ENCODE measurements around the gene TMEM236. TPM values are rescaled to one million over a fixed set of nuclear protein-coding genes. Genes with fewer than 3 reads are reported as not detected.

Gene TMEM236
- total RNA-seq, 1 experiment from 2014 or later = 0.04 TPM

DNA sequence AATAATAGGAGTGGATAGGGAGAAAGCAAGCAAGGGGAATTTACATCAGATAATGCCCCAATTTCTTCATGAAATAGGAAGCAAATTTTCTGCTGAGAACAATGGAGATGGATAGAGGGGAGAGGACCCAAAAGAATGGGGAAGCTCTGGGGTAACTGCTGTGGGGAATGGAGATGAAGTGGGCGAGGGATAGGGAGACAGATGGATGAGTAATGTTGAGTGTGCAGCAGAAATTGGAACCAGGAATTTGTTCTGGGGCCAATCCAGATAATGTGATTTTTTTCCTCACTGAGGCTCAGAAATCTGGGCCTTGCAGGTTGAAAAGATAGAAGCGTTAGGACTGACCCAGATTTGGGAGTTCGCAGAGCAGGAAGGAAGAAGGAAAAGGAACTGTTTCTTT, 32.7 kb downstream of the TMEM236 start:
- ChIA-PET POLR2A (ENCODE audit: unreplicated experiment) (no interaction called here), CTCF (no interaction called here)
- intact Hi-C loops (cut with micrococcal nuclease) = loop anchor here (5.0 kb wide), 1 partner anchor 53 kb away; no protein-coding TSS in a partner anchor
- Histone ChIP-seq H4K20me1 (ENCODE audit: low read length) (no peaks in the 10 kb centered on the region), H3K27me3 (ENCODE audit: low read length) (no peaks in the 10 kb centered on the region), H3K4me1 (ENCODE audit: insufficient read depth, low read length) (peaks cover 42% of the 10 kb centered on the region), H3K4me3 (ENCODE audit: low read length) (no peak overlapping the region), H3K9ac (ENCODE audit: low read length) (no peak overlapping the region), H3K9me3 (ENCODE audit: low read length) (no peaks in the 10 kb centered on the region), H3K9me2 (replicated peaks; ENCODE audit: low read length) (no peaks in the 10 kb centered on the region), H3K4me2 (ENCODE audit: low read length) (peak overlapping the region; percentile 77), H3K27ac (ENCODE audit: low read length) (peak overlapping the region; percentile 78), H3K36me3 (ENCODE audit: low read depth, low read length) (no peaks in the 10 kb centered on the region), H2AFZ (ENCODE audit: low read length) (no peak overlapping the region), H3F3A (ENCODE audit: low read length, unreplicated experiment) (no peaks in the 10 kb centered on the region), H3K79me2 (ENCODE audit: low read length) (no peaks in the 10 kb centered on the region)
- ATAC-seq (no peak), DNase-seq (peak; percentile 46)
- no TSS peak for BruUV-seq (replicated peaks)
- TF ChIP-seq EZH2 (IDR thresholded peaks at IDR 0.05; ENCODE audit: low read length, unreplicated experiment) (no peak), EZH2phosphoT487 (IDR thresholded peaks at IDR 0.05; ENCODE audit: borderline replicate concordance, low read length) (no peak)
- TF ChIP-seq, protein P1, sequence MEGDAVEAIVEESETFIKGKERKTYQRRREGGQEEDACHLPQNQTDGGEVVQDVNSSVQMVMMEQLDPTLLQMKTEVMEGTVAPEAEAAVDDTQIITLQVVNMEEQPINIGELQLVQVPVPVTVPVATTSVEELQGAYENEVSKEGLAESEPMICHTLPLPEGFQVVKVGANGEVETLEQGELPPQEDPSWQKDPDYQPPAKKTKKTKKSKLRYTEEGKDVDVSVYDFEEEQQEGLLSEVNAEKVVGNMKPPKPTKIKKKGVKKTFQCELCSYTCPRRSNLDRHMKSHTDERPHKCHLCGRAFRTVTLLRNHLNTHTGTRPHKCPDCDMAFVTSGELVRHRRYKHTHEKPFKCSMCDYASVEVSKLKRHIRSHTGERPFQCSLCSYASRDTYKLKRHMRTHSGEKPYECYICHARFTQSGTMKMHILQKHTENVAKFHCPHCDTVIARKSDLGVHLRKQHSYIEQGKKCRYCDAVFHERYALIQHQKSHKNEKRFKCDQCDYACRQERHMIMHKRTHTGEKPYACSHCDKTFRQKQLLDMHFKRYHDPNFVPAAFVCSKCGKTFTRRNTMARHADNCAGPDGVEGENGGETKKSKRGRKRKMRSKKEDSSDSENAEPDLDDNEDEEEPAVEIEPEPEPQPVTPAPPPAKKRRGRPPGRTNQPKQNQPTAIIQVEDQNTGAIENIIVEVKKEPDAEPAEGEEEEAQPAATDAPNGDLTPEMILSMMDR (conservative IDR thresholded peaks at IDR 0.05; ENCODE audit: low read depth, low read length) = no peak

DNA sequence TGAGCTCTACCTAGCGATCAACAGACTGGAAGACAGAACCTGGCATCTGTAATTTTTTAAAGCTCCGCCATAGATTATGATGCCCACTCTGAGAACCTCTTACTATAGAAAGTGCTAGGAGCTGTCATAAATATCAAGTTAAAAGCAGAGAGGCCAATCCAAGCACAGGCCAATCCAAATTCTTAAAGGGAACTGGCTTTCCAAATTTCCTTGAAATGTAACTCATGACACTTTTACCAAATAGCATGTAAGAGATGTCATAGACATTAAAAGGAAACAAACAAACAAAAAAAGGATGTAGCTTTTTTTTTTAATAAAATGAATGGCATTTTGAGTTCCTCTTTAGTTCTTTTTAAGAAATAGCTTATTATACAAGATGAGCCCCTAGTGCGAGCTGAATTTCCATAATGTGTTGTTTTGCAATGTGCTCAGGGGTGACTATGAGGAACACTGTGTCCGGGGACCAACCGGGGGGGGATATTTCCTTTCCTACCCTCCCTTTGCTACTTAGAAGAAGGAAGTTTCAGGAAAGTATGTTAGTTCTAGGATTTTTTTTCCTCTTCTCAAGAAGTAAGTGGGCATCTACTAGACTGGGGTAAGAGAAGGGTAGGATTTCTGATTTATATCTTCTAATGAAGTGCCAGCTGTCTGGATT, 33.4 kb downstream of the TMEM236 start:
- ATAC-seq = no peak
- no peak for DNase-seq
- Histone ChIP-seq H3F3A (ENCODE audit: low read length, unreplicated experiment) (no peaks in the 10 kb centered on the region), H3K9ac (ENCODE audit: low read length) (no peak overlapping the region), H3K79me2 (ENCODE audit: low read length) (no peaks in the 10 kb centered on the region), H3K4me2 (ENCODE audit: low read length) (peak overlapping the region; percentile 77), H3K4me3 (ENCODE audit: low read length) (no peak overlapping the region), H4K20me1 (ENCODE audit: low read length) (no peaks in the 10 kb centered on the region), H2AFZ (ENCODE audit: low read length) (no peak overlapping the region), H3K4me1 (ENCODE audit: insufficient read depth, low read length) (peaks cover 42% of the 10 kb centered on the region), H3K9me2 (replicated peaks; ENCODE audit: low read length) (no peaks in the 10 kb centered on the region), H3K27me3 (ENCODE audit: low read length) (no peaks in the 10 kb centered on the region), H3K9me3 (ENCODE audit: low read length) (no peaks in the 10 kb centered on the region), H3K27ac (ENCODE audit: low read length) (peak overlapping the region; percentile 78; the same call in 1 of the 2 replicates), H3K36me3 (ENCODE audit: low read depth, low read length) (no peaks in the 10 kb centered on the region)
- TF ChIP-seq EZH2 (IDR thresholded peaks at IDR 0.05; ENCODE audit: low read length, unreplicated experiment) (no peak), EZH2phosphoT487 (IDR thresholded peaks at IDR 0.05; ENCODE audit: borderline replicate concordance, low read length) (no peak)
- TF ChIP-seq, protein P1 (conservative IDR thresholded peaks at IDR 0.05; ENCODE audit: low read depth, low read length) = no peak
- BruUV-seq (replicated peaks) = no TSS peak
- ChIA-PET POLR2A (ENCODE audit: unreplicated experiment) (no interaction called here), CTCF (no interaction called here)
- intact Hi-C loops (cut with micrococcal nuclease) = no loop called here
